Testis (tissue), 2 donors: Measurements from ENCODE around the gene PIM2.

ENCODE experiments used
- POLR2A ChIP-seq: fragments of 450-650 bp; IDR thresholded peaks from one replicate; pipeline ENCODE4 v1.6.1; 2017; ENCODE audit warnings: antibody characterized with exemption, mild to moderate bottlenecking, moderate library complexity
- TF ChIP-seq, protein P1 (sequence below), 3 experiments: fragments of 450-650 bp in 2 of 3; fragments of 200-600 bp in 1 of 3; sonication (generic) in 1 of 3; IDR thresholded peaks; one replicate each; pipeline ENCODE4 v1.5.1; 2016 to 2019; ENCODE audit warnings: antibody characterized with exemption in 3 of 3, mild to moderate bottlenecking in 2 of 3, moderate library complexity in 1 of 3

DNA sequence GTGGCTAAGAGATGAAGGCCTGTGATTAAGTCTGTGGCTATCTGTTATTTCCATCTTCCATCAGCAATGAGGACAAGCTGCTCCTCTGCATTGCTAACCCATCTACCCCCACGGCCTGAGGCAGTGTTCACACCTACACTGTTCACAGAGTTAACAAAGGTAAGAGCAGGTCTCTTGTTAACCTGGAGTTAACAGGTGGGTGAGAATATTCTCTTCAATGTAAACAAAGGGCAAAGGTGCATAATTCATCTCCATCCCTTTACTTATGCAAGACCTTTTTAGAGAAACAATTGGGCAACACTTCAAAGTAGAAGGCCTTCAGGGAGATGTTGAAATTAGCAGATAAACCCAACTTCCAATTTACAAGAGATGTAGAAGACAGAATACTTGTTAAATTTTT, 10.2 kb downstream of the PIM2 start:
- TF ChIP-seq, protein P1, sequence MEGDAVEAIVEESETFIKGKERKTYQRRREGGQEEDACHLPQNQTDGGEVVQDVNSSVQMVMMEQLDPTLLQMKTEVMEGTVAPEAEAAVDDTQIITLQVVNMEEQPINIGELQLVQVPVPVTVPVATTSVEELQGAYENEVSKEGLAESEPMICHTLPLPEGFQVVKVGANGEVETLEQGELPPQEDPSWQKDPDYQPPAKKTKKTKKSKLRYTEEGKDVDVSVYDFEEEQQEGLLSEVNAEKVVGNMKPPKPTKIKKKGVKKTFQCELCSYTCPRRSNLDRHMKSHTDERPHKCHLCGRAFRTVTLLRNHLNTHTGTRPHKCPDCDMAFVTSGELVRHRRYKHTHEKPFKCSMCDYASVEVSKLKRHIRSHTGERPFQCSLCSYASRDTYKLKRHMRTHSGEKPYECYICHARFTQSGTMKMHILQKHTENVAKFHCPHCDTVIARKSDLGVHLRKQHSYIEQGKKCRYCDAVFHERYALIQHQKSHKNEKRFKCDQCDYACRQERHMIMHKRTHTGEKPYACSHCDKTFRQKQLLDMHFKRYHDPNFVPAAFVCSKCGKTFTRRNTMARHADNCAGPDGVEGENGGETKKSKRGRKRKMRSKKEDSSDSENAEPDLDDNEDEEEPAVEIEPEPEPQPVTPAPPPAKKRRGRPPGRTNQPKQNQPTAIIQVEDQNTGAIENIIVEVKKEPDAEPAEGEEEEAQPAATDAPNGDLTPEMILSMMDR (IDR thresholded peaks at IDR 0.05): no peak
- no peak for TF ChIP-seq POLR2A
